GM18508 (cell line): Measurements from ENCODE around the gene IFITM1.
"Not testable (repeated sequence)": the region's sequence is repeated elsewhere in the genome, so short reads cannot be mapped to it uniquely, and the experiment has no call there.

Experiments used
- ATAC-seq: cut with Tn5 transposase; IDR thresholded peaks from one replicate; pipeline ENCODE4 v1.9.1; 2021; ENCODE audit warnings: moderate number of reproducible peaks; ENCODE audit not compliant: insufficient read depth, unreplicated experiment

The IFITM1 gene

DNA sequence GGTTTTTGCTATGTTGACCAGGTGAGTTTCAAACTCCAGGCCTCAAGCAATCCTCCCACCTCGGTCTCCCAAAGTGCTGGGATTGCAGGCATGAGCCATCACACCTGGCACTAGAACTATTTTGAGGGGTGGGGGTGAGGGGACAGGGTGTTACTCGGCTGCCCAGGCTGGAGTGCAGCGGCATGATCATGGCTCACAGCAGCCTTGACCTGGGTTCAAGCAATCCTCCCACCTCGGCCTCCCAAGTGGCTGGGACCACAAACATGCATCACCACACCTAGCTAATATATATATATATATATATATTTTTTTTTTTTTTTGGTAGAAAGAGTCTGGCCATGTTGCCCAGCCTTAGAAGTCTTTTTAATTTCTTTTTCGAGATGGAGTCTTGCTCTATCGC is 23.9 kb downstream of the IFITM1 start:
- ATAC-seq = no peak

DNA sequence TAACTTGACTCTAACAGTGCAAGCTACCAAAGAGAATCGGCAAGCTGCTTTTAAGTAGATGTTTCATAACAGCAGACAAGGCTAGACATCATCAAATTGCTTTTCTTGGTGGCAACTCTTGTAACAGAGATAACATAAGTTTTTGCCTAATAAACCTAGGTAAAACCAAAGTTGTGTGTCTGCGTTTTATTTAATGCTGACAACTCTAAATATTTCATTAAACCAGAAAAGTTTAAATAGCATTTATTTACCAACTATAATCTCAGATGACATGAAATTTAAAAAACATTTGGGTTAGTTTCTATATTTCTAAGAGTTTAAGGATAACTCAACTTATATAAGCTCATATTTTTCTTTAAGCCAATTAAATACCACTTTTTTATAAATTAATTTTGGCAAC is 26.1 kb downstream of the IFITM1 start:
- ATAC-seq = no peak

- no peak for ATAC-seq
These were observed 27.0 kb downstream of the IFITM1 start for GRCh38 chr11:340539-341512.

DNA sequence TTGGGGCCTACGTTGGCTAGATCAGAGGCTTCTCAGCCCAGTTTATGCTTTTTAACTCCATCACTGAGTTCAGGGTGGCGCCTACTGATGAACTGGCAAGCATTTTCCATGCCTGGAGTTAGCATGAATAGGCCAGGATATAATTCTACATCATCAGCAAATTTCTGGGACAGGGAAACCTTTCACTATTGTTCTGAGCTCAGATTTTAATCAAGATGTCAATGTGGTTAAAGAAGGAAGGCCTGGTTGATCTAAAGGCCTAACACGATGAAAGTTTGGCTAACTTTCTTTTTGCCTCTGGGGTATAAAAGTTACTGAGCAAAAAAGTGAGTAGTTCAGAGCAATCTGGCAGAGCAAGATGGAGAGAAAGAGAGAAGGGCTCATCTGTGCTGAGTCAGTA is 28.5 kb downstream of the IFITM1 start:
- ATAC-seq = no peak

GRCh38 chr11:344836-345578 is 31.2 kb downstream of the IFITM1 start:
- ATAC-seq = no peak

DNA sequence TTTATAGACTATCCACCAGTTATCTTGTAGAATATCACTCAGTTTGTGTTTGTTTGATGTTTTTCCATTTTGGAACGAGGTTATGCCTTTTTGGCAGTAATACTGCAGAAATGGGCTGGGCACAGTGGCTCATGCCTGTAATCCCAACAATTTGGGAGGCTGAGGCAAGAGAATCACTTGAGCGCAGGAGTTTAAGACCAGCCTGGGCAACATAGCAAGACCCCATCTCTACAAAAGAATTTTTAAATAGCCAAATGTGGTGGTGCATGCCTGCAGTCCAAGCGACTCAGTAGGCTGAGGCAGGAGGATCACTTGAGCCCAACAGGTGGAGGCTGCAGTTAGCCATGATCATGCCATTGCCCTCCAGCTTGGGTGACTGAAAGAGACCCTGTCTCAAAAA is 32.7 kb downstream of the IFITM1 start:
- ATAC-seq = no peak

GRCh38 chr11:349270-349954 is 35.6 kb downstream of the IFITM1 start:
- ATAC-seq = not testable (repeated sequence)

DNA sequence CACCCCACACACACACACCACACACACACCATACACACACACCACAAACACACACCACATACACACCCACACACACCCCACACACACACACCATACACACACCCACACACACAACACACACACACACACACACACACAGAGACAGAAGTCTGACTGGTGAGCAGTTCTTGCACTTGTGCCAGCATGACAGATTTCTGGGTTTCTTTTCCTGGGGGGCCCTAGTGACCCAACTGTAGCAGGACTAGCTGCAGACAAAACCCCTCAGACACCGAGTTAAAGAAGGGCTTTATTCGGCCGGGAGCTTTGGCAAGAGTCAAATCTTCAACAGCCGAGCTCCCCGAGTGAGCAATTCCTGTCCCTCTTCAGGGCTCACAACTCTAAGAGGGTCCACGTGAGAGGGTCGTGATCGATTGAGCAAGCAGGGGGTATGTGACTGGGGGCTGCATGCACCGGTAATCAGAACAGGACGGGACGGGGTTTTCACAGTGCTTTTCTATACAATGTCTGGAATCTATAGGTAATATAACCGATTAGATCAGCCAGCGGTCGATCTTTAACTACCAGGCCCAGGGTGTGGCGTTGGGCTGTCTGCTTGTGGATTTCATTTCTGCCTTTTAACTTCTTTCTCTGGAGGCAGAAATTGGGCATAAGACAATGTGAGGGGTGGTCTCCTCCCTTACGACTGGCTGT is 36.3 kb downstream of the IFITM1 start:
- ATAC-seq = not testable (repeated sequence)

DNA sequence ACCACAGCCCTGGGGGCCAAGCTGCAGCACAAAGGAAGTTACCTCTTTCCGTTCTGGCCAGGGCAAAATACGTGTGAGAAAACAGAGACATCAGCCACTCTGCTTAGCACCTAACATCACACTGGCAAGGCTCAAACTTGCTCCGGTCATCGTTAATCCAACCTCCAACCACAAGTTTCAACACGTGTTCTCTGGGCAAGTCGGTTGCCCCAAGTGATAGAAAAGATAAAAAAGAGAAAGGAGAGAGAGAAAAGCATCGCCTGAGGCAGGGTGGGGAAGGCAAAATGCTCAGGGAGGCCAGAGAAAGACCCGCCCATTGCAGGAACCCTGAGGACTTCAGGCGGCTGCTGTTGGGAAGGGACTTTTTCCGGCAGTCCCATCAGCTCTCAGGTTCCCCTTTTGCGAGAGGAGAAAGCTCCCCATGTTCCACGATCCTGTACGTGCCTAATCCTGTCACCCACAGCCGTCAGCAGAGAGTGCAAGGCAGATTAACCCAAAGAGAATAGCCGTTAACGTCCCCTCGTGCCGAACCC is 36.9 kb downstream of the IFITM1 start:
- ATAC-seq = no peak

DNA sequence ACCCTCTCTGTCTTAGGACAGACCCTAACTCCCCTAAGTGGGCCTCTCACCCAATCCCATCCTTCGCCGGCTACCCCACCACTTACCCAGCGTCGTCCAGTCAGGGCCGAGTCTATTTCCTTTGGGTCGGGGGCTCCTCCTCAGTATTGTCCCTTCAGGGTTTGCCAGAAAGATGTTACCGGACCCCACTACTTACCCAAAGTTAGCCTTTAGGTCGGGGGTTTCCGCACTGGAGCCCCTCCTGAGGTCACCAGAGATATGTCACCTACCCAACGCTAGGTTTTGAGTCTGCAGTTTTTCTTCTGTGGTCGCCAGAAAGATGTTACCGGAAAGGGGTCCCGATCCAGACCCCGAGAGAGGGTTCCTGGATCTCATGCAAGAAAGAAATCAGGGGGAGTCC is 37.6 kb downstream of the IFITM1 start:
- no peak for ATAC-seq

GRCh38 chr11:352456-353031 is 38.7 kb downstream of the IFITM1 start:
- ATAC-seq = no peak

- no peak for ATAC-seq
These were observed 39.5 kb downstream of the IFITM1 start for GRCh38 chr11:353179-353873.

- ATAC-seq = no peak
These were observed 42.0 kb downstream of the IFITM1 start for GRCh38 chr11:355581-356458.

- ATAC-seq = no peak
These were observed 42.8 kb downstream of the IFITM1 start for GRCh38 chr11:356610-357009.

GRCh38 chr11:357582-357981 is 43.7 kb downstream of the IFITM1 start:
- no peak for ATAC-seq

- no peak for ATAC-seq
These were observed 44.4 kb downstream of the IFITM1 start for GRCh38 chr11:358129-358800.

DNA sequence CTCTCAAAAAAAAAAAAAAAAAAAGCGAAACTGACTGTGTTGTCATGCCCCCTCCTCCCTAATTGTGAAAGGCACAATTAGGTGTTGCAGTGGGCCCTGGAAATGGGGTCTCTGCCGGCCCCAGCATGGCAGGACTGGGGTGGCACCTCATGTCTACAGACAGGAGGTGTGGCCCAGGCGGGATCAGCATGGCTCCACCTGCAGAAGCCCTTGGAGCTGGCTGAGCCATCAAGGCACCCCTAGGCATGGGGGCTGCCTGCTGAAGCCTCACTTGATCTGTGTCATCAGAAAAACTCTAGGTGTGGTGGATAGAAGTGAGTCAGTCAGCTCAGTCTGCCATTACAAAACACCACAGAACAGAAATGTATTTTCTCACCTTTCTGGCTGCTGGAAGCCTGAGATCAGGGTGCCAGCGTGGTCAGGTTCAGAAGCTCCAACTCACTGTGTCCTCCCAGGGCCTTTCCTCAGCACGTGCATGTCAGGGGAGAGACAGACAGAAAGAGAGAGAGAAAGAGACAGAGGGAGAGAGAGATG is 45.4 kb downstream of the IFITM1 start:
- ATAC-seq = no peak
